Central memory CD8-positive, alpha-beta T cell (primary cell): Measurements from ENCODE around the gene VDAC2.

Experiments used
- ATAC-seq: fragments of 150-1000 bp; cut with Tn5 transposase; replicated peaks from 2 replicates; pipeline ENCODE4 v1.10.0; 2022; ENCODE audit warnings: mild to moderate bottlenecking, moderate FRiP score, moderate number of reproducible peaks; ENCODE audit not compliant: poor library complexity, severe bottlenecking; ENCODE audit errors: extremely low read depth
- DNase-seq, 2 donors: peaks; one replicate each; pipeline ENCODE4 v3.0.0; 2021; ENCODE audit warnings: low spot score in 2 of 2
- H3K27ac Mint-ChIP-seq: one replicate; pipeline ENCODE4 v1.8.0; 2022; ENCODE audit warnings: low read depth, mild to moderate bottlenecking, moderate library complexity, mixed read lengths
- H3K27me3 Mint-ChIP-seq: one replicate; pipeline ENCODE4 v1.8.0; 2022; ENCODE audit warnings: mixed read lengths
- H3K36me3 Mint-ChIP-seq: one replicate; pipeline ENCODE4 v1.8.0; 2022; ENCODE audit warnings: mild to moderate bottlenecking, moderate library complexity, mixed read lengths; ENCODE audit not compliant: insufficient read depth
- H3K4me1 Mint-ChIP-seq: one replicate; pipeline ENCODE4 v1.8.0; 2022; ENCODE audit warnings: mixed read lengths
- H3K4me3 Mint-ChIP-seq: one replicate; pipeline ENCODE4 v1.8.0; 2022; ENCODE audit warnings: mild to moderate bottlenecking, moderate library complexity, mixed read lengths
- H3K9me3 Mint-ChIP-seq: one replicate; pipeline ENCODE4 v1.8.0; 2022; ENCODE audit warnings: mixed read lengths

The VDAC2 gene

GRCh38 chr10:75250934-75251333 lies 40.3 kb downstream of the VDAC2 start:
- H3K27ac Mint-ChIP-seq = no peak overlapping the region
- no peaks in the 10 kb centered on the region for H3K27me3 Mint-ChIP-seq
- H3K9me3 Mint-ChIP-seq = peaks cover 13% of the 10 kb centered on the region
- ATAC-seq (no peak), DNase-seq (no peak)
- no peak overlapping the region for H3K4me3 Mint-ChIP-seq
- no peaks in the 10 kb centered on the region for H3K4me1 Mint-ChIP-seq
- no peaks in the 10 kb centered on the region for H3K36me3 Mint-ChIP-seq

DNA sequence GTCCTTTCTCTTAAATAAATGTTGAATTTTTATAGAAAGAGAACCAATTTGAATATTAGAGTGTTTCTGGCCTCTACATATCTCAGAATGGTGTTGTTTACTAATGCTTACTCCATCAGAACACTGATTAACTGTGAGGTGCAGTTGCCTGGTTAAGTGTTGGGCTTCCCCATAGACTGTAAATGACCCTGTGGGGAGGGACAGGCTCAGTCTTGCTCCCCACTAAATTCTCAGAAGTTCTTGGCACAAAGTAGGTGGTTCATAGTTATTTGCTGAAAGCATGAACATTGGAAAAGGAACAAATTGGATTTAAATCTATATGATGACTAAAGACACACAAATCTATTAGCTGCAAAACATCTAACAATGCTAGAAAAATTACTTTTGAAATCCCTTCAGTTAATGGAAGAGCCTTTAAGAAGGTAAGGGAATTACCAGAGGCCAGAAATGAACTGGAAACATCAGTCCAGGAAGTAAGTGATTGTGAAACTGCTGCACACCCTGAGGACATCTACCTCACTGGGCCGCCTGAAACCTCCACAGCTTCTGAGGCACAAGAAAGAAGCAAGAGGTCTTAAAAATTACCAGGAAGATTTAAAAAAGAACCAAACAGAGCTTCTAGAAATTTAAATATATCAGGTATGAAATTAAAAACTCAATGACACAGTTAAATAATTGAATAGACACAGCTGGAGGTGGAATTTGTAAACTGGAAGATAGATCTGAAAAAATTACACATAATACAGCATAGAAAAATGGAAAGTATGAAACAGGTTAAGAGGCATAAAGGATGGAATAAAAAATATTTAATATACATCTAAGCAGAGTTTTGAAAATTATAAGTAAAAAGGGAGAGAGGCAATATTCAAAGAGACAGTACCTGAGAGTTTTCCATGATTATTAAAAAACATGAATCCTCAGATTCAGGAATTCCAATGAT lies 43.0 kb downstream of the VDAC2 start:
- H3K27me3 Mint-ChIP-seq = no peaks in the 10 kb centered on the region
- H3K36me3 Mint-ChIP-seq = no peaks in the 10 kb centered on the region
- no peak for ATAC-seq
- H3K4me3 Mint-ChIP-seq = no peak overlapping the region
- H3K4me1 Mint-ChIP-seq = no peaks in the 10 kb centered on the region
- DNase-seq = no peak
- no peak overlapping the region for H3K27ac Mint-ChIP-seq
- H3K9me3 Mint-ChIP-seq = peaks cover 13% of the 10 kb centered on the region

GRCh38 chr10:75254739-75255138 lies 44.1 kb downstream of the VDAC2 start:
- no peak for ATAC-seq
- H3K4me1 Mint-ChIP-seq = no peaks in the 10 kb centered on the region
- H3K27me3 Mint-ChIP-seq = no peaks in the 10 kb centered on the region

GRCh38 chr10:75260990-75261389 lies 50.4 kb downstream of the VDAC2 start:
- DNase-seq (no peak), ATAC-seq (no peak)
- Mint-ChIP-seq H3K9me3 (no peaks in the 10 kb centered on the region), H3K4me3 (no peak overlapping the region), H3K27ac (no peak overlapping the region), H3K4me1 (no peaks in the 10 kb centered on the region), H3K27me3 (no peaks in the 10 kb centered on the region), H3K36me3 (no peaks in the 10 kb centered on the region)

More at GRCh38 chr10:75254739-75255138, 44.1 kb downstream of the VDAC2 start:
- no peaks in the 10 kb centered on the region for H3K36me3 Mint-ChIP-seq
- H3K27ac Mint-ChIP-seq = no peak overlapping the region
- DNase-seq = no peak
- H3K9me3 Mint-ChIP-seq = peaks cover 13% of the 10 kb centered on the region
- no peak overlapping the region for H3K4me3 Mint-ChIP-seq

DNA sequence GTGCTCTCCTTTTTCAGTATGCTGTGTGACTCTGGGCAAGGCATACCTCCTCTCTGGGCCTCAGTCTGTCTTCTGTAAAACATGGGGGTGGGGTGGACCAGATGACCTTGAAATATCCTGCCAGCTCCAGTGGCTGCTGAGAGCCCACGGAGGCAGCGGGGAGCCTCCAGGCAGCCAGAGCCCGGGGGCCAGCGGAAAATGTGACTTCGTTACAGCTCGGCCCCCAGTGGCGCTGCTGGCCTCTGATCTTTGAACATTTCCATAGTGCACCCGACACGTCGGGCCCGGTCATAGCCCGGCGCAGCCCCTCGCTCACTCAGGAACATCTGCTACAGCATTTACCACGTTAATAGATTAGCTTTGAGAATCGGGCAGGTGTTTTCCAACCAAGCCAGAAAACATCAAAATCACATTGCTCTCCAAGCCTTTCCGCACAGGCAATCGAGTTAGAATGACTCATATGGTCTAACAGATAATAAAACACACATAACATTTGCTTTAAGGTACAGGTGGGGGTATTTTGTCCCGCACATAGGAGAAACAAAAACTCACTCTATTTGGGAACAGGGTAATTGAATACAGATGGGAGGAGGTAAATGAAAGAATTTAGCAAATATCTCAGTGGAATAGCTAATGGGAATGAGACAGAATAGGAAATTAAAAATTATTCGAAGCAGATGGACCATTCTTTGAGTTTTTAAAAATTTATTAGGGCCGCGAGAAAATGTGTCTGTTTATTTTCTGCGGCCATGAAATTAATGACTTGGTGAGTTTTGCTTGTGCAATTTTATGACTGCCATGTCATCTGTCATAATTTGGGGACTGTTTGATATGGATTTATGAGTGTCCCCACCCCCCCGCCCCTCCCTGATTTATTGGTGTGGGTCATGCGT lies 51.5 kb downstream of the VDAC2 start:
- H3K36me3 Mint-ChIP-seq = no peaks in the 10 kb centered on the region

GRCh38 chr10:75263806-75264205 lies 53.2 kb downstream of the VDAC2 start:
- ATAC-seq (no peak), DNase-seq (no peak)
- Mint-ChIP-seq H3K36me3 (peaks cover 1% of the 10 kb centered on the region), H3K4me3 (no peak overlapping the region), H3K27ac (no peak overlapping the region), H3K9me3 (no peaks in the 10 kb centered on the region), H3K4me1 (no peaks in the 10 kb centered on the region), H3K27me3 (no peaks in the 10 kb centered on the region)

More for the DNA sequence above, 51.5 kb downstream of the VDAC2 start:
- H3K27me3 Mint-ChIP-seq = no peaks in the 10 kb centered on the region
- H3K27ac Mint-ChIP-seq = no peak overlapping the region
- H3K9me3 Mint-ChIP-seq = no peaks in the 10 kb centered on the region
- H3K4me1 Mint-ChIP-seq = no peaks in the 10 kb centered on the region
- ATAC-seq (no peak), DNase-seq (no peak)
- no peak overlapping the region for H3K4me3 Mint-ChIP-seq

GRCh38 chr10:75265856-75266255 lies 55.3 kb downstream of the VDAC2 start:
- H3K27ac Mint-ChIP-seq = no peak overlapping the region
- H3K36me3 Mint-ChIP-seq = peaks cover 1% of the 10 kb centered on the region
- DNase-seq (no peak), ATAC-seq (no peak)
- no peaks in the 10 kb centered on the region for H3K4me1 Mint-ChIP-seq
- H3K27me3 Mint-ChIP-seq = no peaks in the 10 kb centered on the region
- no peak overlapping the region for H3K4me3 Mint-ChIP-seq
- H3K9me3 Mint-ChIP-seq = no peaks in the 10 kb centered on the region

DNA sequence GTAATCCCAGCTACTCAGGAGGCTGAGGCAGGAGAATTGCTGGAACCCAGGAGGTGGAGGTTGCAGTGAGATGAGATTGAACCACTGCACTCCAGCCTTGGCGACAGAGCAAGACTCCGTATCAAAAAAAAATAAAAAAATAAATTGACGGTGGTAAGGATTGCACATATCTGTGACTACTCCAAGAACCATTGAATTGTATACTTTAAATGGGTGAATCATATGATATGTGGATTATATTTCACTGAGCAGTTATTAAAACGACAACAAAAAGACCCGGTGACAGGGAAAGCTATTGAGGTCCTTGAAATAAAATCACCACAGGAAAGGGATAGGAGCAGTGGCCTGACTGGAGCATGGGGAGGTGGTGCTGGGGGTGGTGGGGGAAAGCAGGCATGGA lies 56.3 kb downstream of the VDAC2 start:
- Mint-ChIP-seq H3K9me3 (no peaks in the 10 kb centered on the region), H3K4me3 (no peak overlapping the region), H3K36me3 (peaks cover 1% of the 10 kb centered on the region), H3K27me3 (no peaks in the 10 kb centered on the region), H3K4me1 (no peaks in the 10 kb centered on the region), H3K27ac (no peak overlapping the region)
- no peak for ATAC-seq
- no peak for DNase-seq

DNA sequence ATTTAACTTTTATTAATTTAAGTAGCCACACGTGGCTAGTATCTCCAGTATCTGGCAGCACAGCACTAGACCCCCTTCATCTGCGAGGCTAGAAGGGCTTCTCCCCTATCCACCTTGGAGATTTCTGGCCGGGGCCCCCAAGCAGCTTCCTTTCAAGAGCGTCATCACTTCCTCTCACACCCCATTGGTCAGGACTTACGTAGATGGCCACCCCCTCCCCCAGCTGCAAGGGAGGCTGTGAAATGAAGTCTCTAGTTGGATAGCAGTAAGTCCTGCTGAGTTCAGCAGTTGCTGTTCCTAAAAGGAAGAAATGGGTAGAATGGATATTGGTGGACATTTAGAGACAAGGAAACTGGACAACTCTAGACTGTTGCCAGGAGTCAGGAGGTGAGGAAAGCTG lies 59.0 kb downstream of the VDAC2 start:
- H3K4me3 Mint-ChIP-seq = no peak overlapping the region
- DNase-seq (no peak), ATAC-seq (no peak)
- peaks cover 1% of the 10 kb centered on the region for H3K36me3 Mint-ChIP-seq
- H3K27ac Mint-ChIP-seq = no peak overlapping the region
- no peaks in the 10 kb centered on the region for H3K27me3 Mint-ChIP-seq
- no peaks in the 10 kb centered on the region for H3K9me3 Mint-ChIP-seq
- no peaks in the 10 kb centered on the region for H3K4me1 Mint-ChIP-seq

DNA sequence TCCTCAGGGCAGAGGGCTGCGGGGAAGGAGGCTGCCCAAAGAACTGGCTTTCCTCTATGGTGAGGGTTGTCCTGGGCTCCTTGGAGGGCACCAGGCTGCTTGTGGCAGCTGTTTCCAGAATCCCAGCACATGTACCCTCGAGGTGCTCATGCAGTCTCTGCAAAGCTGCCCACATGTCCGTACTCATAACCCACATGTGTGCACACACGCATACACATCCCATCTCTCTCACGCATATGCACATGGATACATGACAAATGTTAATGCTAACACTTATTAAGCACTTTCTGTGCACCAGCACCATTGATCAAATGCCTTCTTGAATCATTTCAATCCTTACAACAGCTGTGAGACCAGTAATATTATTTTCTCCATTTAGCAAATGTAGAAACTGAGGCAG lies 61.5 kb downstream of the VDAC2 start:
- DNase-seq = no peak
- peaks cover 1% of the 10 kb centered on the region for H3K36me3 Mint-ChIP-seq
- H3K4me3 Mint-ChIP-seq = no peak overlapping the region
- no peak overlapping the region for H3K27ac Mint-ChIP-seq
- H3K9me3 Mint-ChIP-seq = no peaks in the 10 kb centered on the region
- no peaks in the 10 kb centered on the region for H3K4me1 Mint-ChIP-seq
- H3K27me3 Mint-ChIP-seq = peaks cover 12% of the 10 kb centered on the region
- no peak for ATAC-seq

GRCh38 chr10:75272896-75273295 lies 62.3 kb downstream of the VDAC2 start:
- H3K9me3 Mint-ChIP-seq = no peaks in the 10 kb centered on the region
- ATAC-seq (no peak), DNase-seq (no peak)
- peaks cover 12% of the 10 kb centered on the region for H3K27me3 Mint-ChIP-seq
- H3K36me3 Mint-ChIP-seq = peaks cover 1% of the 10 kb centered on the region
- H3K4me1 Mint-ChIP-seq = no peaks in the 10 kb centered on the region
- no peak overlapping the region for H3K27ac Mint-ChIP-seq
- H3K4me3 Mint-ChIP-seq = no peak overlapping the region

GRCh38 chr10:75276069-75276872 lies 65.7 kb downstream of the VDAC2 start:
- DNase-seq (no peak), ATAC-seq (no peak)
- no peaks in the 10 kb centered on the region for H3K9me3 Mint-ChIP-seq
- peaks cover 28% of the 10 kb centered on the region for H3K27me3 Mint-ChIP-seq
- H3K36me3 Mint-ChIP-seq = no peaks in the 10 kb centered on the region
- no peak overlapping the region for H3K4me3 Mint-ChIP-seq
- no peaks in the 10 kb centered on the region for H3K4me1 Mint-ChIP-seq
- no peak overlapping the region for H3K27ac Mint-ChIP-seq
